Measurements from ENCODE around the gene SLC43A1.

SLC43A1 gene

GRCh38 chr11:57527056-57527631 is 11.6 kb upstream of the SLC43A1 start:
- peak; percentile 87 for DNase-seq

GRCh38 chr11:57523419-57523818 is 7.9 kb upstream of the SLC43A1 start:
- no peak for DNase-seq

- DNase-seq: no peak
Measured at GRCh38 chr11:57521116-57521515, 5.6 kb upstream of the SLC43A1 start.

GRCh38 chr11:57516061-57516443 is 550 bp upstream of the SLC43A1 start:
- DNase-seq: no peak

GRCh38 chr11:57514538-57515331 is 767 bp downstream of the SLC43A1 start:
- peak; percentile 87 for DNase-seq

- peak; percentile 82 for DNase-seq
Measured at GRCh38 chr11:57513911-57514537, 1.5 kb downstream of the SLC43A1 start.

GRCh38 chr11:57513452-57513795 is 2.1 kb downstream of the SLC43A1 start:
- no peak for DNase-seq

GRCh38 chr11:57512646-57513451 is 2.7 kb downstream of the SLC43A1 start:
- DNase-seq: no peak

GRCh38 chr11:57511741-57512430 is 3.6 kb downstream of the SLC43A1 start:
- no peak for DNase-seq

- DNase-seq: no peak
Measured at GRCh38 chr11:57508341-57509170, 6.9 kb downstream of the SLC43A1 start.

GRCh38 chr11:57506522-57506921 is 9.0 kb downstream of the SLC43A1 start:
- no peak for DNase-seq

- DNase-seq: no peak
Measured at GRCh38 chr11:57504511-57504910, 11.0 kb downstream of the SLC43A1 start.

GRCh38 chr11:57502870-57503269 is 12.6 kb downstream of the SLC43A1 start:
- no peak for DNase-seq

GRCh38 chr11:57502376-57502775 is 13.1 kb downstream of the SLC43A1 start:
- DNase-seq: no peak

GRCh38 chr11:57501953-57502352 is 13.5 kb downstream of the SLC43A1 start:
- DNase-seq: no peak

- no peak for DNase-seq
Measured at GRCh38 chr11:57500926-57501325, 14.6 kb downstream of the SLC43A1 start.

GRCh38 chr11:57500515-57500914 is 15.0 kb downstream of the SLC43A1 start:
- DNase-seq: no peak

- DNase-seq: no peak
Measured at GRCh38 chr11:57499983-57500461, 15.5 kb downstream of the SLC43A1 start.

GRCh38 chr11:57499413-57499982 is 16.0 kb downstream of the SLC43A1 start:
- peak; percentile 69 for DNase-seq

- DNase-seq: no peak
Measured at GRCh38 chr11:57498540-57498939, 17.0 kb downstream of the SLC43A1 start.

Data from activated CD8-positive, alpha-beta memory T cell treated with anti-CD3 and anti-CD28 coated beads for 24 hours (primary cell).